ENCODE measurements around the gene SPANXB1.
"Not testable (repeated sequence)": the region's sequence is repeated elsewhere in the genome, so short reads cannot be mapped to it uniquely, and the experiment has no call there.

The SPANXB1 gene

GRCh38 chrX:141002568-141002967 lies at the start of gene SPANXB1:
Gene SPANXB1 (plus strand): TSS chrX:141002594. CDS start chrX:141002694, 100 bp downstream.
- FAIRE-seq; DNase-seq (ENCODE audit: insufficient read length, low spot score): not testable (repeated sequence)

GRCh38 chrX:140967036-140967435 lies 35.4 kb upstream of the SPANXB1 start:
- DNase-seq (ENCODE audit: insufficient read length, low spot score) (no peak), FAIRE-seq (no peak)

- DNase-seq (ENCODE audit: insufficient read length, low spot score) (no peak), FAIRE-seq (no peak)
Measured at GRCh38 chrX:140971099-140971795, 31.1 kb upstream of the SPANXB1 start.

DNA sequence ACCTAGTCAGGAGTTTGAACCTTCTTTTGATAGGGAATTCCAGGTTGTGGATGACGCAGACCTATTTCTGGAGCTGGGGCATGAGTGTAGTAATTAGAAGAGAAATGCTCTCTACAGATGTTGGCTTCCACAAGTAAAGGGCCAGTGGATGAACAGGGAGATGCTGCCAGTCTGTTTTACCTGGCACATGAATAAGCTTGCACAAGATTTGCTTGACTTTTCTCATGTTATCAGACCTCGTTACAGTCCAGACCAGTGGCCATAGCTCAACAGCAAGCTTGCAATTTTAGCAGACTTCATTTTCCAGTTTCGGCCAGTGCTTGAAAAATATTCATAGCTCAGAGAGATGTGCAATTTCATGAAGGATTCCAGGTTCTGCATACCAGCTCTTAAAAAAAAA lies 26.9 kb upstream of the SPANXB1 start:
- FAIRE-seq (no peak), DNase-seq (ENCODE audit: insufficient read length, low spot score) (no peak)

DNA sequence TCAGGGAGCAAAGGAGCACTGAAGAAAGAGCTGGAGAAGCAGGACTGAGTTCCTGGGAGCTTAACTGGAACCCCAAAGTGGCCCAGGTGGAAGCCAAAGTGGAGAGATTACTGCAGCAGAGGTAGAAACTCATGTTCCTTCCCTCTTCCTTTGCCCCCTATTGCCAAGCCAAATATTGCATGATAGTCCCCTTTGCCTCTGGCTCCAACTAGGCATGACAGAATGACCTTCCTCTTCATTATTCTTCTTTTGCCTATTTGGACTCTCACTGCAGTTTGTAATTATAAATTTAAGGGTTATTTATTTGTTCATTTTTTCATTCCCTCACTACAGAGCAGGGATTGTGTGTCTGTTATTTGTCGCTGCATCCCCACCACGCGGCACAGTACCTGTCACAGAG lies 22.1 kb upstream of the SPANXB1 start:
- DNase-seq (ENCODE audit: insufficient read length, low spot score) (no peak), FAIRE-seq (no peak)

- no peak for FAIRE-seq
Measured at GRCh38 chrX:140983730-140984129, 18.7 kb upstream of the SPANXB1 start.

GRCh38 chrX:141005243-141005642 lies 2.8 kb downstream of the SPANXB1 start:
- DNase-seq (ENCODE audit: insufficient read length, low spot score); FAIRE-seq: not testable (repeated sequence)

More at GRCh38 chrX:140983730-140984129, 18.7 kb upstream of the SPANXB1 start:
- no peak for DNase-seq (ENCODE audit: insufficient read length, low spot score)

DNA sequence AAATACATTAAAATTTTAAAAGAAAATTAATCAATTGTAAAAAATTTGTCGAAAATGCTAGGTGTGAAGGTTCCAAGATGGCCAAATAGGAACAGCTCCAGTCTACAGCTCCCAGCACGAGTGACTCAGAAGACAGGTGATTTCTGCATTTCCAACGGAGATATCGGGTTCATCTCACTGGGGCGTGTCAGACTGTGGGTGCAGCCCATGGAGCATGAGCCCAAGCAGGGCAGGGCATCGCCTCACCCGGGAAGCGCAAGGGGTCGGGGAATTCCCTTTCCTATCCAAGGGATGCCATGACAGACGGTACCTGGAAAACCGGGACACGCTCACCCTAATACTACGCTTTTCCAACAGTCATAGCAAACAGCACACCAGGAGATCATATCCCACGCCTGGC lies 41.9 kb downstream of the SPANXB1 start:
- not testable (repeated sequence) for DNase-seq (ENCODE audit: insufficient read length, low spot score); FAIRE-seq

DNA sequence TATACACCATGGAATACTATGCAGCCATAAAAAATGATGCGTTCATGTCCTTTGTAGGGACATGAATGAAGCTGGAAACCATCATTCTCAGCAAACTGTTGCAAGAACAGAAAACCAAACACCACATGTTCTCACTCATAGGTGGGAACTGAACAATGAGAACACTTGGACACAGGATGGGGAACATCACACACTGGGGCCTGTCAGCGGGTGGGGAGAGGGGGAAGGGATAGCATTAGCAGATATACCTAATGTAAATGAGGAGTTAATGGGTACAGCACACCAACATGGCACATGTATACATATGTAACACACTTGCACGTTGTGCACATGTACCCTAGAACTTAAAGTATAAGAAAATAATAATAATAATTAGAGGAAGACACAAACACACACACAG lies 47.5 kb downstream of the SPANXB1 start:
- not testable (repeated sequence) for FAIRE-seq; DNase-seq (ENCODE audit: insufficient read length, low spot score)

DNA sequence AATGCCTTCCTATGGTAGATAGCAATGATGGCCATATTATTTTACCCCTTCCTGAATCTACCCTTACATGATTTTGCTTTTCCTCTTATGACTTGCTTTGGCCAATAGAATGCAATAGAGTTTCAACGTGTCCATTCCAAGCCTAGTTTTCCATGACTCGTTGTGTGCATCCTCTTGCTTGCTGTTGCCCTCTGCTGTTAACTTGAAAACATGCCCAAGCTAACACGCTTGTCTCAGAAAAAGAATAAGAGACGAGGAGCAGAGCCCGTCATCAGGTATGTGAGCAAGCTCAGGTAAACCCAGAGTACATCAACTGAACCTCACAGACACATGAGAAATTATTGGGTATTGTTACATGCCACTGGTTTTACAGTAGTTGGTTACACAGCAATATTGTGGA lies 49.7 kb downstream of the SPANXB1 start:
- not testable (repeated sequence) for FAIRE-seq; DNase-seq (ENCODE audit: insufficient read length, low spot score)

All from GM19239 (cell line).